Stimulated activated CD8-positive, alpha-beta memory T cell treated with anti-CD3 and anti-CD28 coated beads, Interleukin-15, amount 100 ng/mL, for 4 hours (primary cell): ENCODE measurements around the gene RPL12.
"Not testable (repeated sequence)": the region's sequence is repeated elsewhere in the genome, so short reads cannot be mapped to it uniquely, and the experiment has no call there.

Experiments used
- DNase-seq, 2 donors: peaks; one replicate each; pipeline ENCODE4 v3.0.0-alpha.2; 2020; ENCODE audit warnings: low read depth in 2 of 2

The RPL12 gene

DNA sequence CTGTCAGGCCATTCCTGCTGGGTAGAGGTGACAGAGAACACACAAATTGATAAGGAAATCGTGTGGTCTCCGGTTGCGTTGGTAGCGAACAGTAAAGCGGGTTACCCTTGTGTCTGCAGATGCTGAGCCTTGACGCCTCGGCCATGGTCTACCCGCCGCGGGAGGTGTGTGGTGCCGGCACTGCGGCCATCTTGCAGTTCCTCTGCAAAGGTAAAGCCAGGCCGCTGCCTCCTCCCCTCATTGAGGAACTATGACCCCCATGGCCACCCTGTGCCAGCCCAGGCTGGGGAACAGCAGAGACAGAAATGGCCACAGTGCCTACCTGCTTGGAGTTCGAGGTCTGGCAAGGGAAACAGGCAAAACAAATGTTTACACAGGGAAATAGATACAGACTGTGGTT, 16.4 kb upstream of the RPL12 start:
- no peak for DNase-seq

DNA sequence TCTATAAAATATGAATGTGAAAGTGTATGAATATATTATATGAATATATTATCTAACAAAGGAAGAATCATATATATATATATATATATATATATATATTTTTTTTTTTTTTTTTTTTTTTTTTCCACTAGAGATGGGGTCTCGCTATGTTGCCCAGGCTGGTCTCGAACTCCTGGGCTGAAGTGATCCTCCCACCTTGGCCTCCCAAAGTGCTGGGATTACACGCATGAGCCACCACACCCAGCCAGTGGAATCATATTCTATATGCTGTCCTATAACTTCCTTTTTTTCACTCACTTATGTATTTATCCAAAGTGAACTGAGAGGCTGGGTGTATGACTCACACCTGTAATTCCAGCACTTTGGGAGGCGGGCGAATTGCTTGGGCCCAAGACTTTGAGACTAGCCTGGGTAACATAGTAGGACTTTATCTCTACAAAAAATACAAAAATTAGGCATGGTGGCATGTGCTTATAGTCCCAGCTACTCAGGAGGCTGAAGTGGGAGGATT, 15.3 kb upstream of the RPL12 start:
- not testable (repeated sequence) for DNase-seq

DNA sequence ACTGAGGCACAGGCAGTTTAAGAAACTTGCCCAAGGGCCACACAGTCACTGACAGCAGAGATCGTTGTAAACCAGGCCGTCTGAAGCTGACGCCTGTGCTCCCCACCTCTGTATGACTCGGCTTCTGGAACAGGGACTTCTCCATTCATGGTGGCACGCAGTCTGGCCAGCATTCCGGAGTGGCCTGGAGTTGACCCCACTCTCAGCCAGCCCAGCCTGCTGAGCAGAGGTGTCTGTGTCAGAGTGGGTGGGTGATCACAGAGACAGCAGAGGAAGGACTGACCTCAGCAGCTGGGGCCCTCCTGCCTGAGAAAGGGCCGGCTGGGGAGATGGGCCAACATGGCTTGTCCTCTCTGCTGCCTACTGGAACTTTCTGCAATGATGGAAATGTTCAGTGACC, 12.7 kb upstream of the RPL12 start:
- DNase-seq: no peak

DNA sequence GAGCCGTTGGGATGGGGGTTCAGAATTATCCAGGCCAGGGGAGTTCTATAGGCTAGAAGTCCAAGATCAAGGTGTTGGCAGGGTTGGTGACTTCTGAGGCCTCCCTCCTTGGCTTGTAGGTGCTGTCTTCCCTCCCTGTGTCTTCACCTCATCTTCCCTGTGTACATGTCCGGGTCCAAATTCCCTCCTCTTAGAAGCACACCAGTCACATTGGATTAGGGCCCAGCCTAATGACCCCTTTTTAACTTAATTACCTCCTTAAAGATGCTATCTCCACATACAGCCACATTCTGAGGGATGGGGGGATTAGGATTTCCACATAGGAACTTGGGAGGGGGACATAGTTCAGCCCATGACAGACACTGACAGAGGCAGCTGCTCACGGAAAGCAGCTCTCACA, 12.2 kb upstream of the RPL12 start:
- DNase-seq: no peak

DNA sequence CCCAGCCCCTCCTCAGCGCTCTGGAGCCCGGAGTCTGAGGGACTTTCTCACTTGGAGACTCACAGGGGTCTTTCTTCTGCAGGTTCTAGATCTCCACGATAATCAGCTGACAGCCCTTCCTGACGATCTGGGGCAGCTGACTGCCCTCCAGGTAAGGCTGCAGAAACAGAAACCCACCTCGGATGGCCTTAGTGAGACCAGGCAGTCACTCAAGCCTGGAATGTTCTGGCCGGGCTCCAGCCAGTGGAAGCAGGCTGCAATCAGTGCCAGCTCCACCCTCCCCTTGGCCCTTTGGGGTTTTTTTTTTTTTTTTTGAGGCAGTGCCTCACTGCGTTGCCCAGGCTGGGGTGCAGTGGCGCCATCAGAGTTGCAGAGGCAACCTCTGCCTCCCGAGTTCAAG, 7.7 kb upstream of the RPL12 start:
- DNase-seq: no peak

DNA sequence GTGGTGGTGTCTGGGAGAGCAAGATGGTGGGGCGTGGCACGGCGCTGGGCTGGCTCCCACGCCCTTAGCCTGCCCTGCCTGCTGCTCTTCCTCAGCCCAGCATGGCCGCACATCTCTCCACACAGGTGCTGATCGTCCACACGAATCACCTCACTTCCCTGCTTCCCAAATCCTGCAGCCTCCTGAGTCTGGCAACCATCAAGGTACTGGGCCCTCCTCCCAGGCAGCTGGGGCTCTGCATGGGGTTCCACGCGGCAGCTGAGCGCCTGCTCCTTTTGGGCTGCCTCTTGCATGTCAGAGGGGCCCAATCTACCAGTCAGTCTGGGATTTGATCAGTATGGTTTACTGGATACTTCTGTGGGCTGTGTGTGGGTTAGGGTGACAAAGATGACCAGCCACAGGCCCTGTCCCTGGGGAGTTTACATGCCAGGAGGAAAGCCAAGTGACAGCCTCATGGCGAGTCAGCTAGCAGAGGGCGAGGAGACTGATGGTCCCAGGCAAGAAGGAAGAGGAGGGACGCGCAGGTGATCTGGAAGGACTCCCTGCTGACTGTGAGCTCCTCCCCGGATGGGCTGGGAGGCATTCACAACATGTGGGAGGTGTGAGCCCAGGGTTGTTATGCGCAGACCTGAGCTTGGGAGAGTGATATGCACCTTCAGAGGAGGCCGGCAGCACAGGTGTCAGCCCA, 6.1 kb upstream of the RPL12 start:
- no peak for DNase-seq

DNA sequence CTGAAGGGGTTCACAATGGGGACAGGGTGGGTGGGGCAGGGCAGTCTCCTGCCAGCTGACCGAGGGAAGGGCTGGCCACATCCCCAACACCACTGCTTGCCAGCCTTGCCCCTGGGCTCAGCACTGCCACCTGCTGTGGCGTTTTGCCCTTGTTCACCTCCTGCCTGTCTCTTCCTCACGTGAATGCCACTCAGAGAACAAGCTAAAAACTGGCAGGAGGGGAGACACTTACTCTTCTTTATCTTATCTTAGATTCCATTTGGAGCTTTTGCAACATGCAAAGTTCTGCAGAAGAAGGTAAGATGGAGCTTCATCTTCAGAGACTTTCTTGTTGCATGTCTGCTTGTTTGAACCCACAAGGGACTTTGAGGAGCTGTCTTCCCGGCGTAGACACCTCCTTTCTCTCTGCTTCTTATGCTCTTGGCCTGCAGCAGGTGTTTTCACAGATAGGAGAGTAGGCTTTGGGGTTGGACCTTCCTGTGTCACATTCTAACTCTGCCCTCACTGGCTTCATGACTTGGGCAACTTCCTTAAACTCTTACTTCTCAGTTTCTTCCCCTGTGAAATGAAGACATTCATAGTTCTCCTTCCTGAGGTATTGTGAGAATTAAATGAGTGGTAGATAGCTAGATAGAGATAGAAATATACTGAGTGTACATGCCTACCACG, 4.3 kb upstream of the RPL12 start:
- no peak for DNase-seq

DNA sequence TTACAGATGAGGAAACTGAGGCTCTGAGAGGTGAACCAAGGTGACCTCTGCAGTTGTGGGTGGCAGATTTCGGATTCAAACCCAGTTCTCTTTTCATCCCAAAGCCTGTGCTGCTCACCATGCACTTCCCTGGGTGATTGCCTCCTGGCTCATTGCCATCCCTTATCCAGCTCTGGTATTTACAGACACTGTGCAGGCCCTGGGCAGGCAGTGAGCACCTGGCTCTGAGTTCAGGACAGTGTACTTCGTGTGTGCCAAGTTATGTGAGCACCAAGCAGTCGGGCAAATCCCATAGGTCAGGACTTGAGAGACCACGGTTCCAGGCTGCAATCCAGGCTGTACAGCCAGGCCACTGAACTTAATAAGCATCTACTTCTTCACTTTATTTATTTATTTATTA, 1.5 kb upstream of the RPL12 start:
- no peak for DNase-seq

DNA sequence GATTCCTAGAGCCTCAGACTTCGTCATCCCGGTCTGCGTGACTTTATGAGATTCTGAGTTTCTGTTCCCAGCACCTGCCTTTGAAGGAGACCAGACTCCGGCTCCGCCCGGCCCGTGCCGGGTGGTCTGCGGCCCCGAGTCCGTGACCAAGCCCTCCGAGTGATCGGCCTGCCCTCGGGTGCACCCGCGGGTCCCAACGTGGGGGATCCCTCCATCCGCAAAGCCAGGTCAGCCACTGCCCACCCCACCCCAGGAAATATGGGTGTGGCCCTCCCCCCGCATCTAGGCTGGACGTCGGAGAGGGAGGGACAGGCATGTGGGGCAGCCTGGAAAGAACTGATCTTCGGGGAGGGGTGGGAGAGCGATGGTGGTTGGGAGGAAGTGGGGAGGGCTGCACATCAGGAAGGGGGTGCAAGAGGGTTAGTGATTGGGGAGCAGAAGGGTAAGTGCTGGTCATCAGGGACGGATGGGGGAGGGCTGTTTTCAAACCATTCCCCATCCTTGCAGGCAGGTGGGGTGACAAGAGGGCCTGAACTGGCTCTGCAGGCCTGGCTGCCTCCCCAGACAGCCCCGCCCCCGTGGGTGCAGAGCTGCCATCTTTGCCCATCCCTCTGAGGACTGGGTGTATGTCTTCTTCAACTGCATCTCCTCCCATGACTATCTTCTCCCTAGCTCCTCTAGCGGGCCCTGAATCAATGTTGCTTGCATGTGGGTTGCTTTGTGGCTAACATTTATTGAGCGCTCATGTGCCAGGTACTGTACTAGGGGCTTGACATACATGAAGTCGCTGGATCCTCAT, 851 bp upstream of the RPL12 start:
- DNase-seq: no peak

DNA sequence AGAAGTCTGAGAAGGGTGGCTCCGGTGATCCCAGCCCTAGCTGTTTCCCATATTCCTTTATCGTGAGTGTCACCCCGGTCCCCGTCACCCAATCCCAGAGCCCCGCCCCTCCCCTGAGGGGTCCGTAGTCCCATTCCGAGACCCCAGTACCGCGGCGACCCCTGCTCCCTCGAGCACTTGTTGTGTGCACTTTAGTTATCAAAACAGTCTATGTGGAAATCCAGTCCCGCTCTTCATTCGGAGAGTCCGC, 327 bp upstream of the RPL12 start:
- DNase-seq: no peak

DNA sequence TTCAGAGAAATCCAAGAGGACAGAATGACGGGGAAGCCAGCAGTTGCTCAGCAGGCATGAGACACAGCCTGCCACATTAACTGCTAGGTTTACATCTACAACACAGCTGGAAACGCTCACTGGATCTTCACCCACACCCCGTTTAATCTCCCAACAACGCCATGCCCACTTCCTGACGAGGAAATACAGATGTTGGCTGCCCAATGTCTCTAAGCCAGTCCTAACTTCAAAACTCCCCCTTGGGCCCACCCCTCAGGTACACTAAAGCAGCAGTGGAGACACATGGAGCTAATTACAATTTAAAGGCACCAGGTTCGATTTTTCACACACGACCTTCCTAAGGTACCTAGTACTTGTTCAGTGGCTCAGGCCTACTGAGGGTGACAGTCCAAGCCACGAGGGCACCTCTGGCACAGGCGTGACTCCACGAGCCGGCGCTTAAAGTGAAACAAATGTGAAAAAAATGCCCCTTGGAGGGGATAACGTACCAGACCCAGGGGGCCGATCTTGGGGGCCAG, 904 bp downstream of the RPL12 start:
- DNase-seq: no peak

DNA sequence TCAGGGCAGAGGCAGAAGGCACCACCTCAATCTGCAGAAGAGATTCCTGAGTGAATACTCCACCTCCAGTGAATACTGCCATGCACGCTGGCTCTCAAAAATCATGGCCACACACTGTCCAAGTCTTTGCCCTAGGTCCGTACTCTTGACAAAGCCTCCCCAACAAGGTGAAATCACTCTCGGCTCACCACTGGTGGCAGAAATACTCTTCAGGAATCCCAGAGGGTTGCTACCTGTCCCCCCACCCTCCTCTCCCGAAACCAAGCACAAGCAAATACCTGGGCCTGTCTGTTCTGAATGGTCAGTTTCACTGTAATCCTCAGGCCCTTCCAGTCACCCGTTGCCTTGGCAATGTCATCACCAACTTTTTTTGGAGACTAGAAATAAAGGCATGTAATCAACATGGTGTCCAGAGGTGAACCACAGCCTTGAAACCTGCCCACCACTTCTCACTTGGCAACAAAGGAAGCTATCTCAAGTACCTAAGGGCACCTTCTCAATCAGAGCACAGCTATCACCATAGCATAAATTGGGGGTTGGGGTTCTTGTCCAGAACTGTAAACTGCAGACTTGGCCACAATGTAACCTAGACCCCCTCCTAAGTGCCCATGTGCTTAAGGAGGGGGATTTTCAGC, 1.8 kb downstream of the RPL12 start:
- DNase-seq: no peak

DNA sequence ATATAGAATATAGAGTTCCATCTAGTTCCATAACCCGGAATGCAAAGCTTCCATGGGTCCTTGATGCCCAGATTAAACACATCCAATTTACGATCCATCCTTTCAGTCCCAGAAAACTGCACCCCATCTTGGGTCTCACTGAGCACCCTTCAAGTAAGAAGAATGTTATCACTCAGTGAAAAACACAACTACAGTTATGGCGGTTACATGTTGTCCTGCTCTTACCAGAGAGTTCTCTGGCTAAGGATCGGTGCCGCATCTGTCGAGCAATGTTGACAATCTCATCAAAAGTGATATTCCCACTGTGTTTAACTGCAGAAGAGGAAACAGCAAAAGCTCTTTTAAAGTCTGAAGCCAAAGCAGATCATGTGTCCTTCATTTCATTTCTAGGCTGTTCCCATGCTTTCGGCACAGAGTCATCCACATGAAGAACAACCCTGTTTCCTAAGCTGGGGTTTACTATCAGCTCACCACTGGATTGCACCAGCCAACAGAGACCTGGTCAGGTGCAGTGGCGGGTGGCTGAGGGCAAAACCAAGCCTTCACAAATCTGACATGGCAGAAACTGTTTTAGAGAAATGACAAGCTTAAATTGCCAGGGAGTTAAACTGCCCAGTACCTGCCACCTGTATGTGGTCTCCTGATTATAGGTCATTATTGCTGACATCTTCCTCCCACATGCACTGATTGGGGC, 2.9 kb downstream of the RPL12 start:
- DNase-seq: no peak

DNA sequence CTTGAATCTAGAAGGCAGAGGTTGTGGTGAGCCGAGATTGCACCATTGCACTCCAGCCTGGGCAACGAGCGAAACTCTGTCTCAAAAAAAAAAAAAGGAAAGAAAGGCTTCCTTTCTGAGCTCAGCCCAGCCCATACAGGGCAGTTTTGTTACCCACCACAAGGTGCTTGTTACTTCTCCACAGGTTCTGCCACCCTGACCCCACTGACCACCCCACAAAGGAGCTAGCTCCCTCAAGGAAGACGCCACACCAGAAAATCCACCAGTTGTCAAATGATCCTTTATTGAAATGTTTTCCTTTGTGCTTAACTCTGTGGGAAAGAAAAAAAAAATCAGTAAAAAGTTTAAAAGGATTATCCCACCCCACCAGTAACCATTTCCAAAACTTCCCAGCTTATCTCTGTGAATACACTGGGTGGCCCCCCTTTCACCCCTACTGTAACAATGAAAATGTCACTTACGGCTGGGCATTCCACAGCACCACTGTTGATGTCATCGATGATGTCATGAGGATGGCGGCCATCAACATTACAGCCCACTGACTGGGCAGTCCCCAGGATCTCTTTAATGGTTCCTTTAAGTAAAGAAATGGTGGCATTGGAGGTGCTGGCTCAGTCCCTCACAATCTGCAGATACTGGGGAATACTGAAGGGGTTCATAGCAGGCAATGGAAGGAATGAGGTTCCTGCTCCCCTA, 3.6 kb downstream of the RPL12 start:
- DNase-seq: no peak

DNA sequence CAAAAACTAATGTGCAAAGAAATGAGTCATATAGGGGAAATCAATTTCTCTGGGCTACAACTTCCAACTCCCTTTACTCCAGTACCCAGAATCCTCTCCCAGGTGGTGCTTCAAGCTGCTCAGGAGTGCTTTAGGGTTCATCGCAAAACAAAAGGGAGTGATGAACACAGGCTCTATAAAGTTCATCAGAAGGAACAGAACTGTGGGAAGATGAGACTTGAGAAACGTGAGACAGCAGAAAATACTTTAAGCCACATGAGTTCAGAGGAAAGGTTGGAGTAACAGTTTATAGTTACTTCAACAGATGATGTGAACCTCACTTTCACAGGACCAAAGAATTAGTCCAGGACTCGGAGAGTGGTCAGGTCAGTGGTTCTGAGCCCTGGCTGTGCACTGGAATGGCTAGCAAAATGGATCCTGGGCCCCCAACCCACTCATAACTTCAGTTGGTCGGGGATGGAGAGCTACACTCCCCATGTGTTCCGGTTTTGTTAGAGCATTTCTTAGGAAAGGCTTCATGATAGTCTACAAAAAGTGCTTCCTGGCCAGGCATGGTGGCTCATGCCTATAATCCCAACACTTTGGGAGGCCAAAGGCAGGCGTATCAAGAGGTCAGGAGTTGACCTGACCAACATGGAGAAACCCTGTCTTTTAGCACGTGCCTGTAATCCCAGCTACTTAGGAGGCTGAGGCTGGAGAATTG, 4.3 kb downstream of the RPL12 start:
- DNase-seq: no peak

DNA sequence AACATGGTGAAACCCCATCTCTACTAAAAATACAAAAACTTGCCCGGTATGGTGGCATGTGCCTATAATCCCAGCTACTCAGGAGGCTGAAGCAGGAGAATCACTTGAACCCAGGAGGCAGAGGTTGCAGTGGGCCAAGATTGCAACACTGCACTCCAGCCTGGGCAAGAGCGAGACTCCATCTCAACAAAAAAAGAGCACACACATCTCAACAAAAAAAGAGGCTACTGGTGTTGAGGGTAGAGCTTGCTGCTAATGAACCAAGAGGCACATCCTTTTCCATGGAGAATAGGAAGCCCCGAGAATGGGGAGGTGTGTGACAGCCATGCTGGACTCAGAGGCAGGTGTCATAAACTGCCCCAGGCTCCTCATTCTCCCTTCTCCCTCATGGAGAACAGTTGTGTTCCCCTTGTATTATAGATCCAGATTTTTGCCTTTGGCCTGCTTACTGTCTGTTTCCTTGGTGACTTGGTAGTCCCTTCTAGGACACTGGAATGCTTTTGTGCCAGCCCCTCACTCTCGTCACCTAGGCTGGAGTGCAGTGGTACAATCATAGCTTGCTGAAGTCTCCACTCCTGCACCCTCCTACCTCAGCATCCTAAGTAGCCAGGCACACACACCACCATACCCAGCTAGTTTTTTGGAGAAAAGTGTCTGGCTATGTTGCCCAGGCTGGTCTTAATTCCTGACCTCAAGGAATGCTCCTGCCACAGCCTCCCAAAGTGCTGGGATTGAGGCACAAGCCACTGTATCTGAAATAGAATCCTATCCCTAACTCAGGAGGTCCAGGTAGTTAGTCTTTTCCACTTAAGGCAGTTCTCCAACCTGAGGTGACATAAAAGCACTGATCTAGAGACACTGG, 5.1 kb downstream of the RPL12 start:
- DNase-seq: no peak

DNA sequence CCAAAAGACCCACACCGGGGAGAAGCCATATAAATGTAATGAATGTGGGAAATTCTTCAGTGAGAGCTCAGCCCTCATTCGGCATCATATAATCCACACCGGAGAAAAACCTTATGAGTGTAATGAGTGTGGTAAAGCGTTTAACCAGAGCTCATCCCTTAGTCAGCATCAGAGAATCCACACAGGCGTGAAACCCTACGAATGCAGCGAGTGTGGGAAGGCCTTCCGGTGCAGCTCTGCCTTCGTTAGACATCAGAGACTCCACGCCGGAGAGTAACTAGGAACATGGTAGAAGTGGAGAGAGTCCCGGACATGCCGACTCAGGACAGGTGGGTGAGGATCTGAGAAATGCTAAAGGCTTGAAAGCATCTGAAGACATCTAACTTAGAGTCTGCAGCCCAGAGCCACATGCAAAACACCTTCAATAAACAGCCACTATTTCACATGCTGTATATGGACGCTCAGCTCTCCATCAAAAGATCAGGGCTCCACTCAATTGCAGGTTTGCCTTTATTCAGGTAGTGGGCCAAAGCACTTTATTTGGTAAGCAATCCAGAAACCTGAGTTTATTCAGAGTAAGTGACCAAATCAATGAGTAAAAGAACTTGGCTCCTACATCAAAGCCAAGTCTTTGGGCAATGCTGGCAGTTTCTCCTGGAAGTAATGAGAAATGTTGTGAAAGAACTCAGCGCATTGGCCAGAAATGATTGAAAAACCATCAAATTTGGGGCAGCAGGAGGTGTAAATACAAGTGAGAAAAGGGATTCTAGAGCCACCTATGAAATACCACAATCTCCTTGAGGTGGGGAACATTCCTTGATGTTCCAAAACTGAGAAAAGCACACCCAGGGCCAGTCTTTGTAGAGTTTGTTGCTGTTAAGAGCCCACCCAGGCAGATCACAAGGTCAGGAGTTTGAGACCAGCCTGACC, 6.0 kb downstream of the RPL12 start:
- DNase-seq: no peak

DNA sequence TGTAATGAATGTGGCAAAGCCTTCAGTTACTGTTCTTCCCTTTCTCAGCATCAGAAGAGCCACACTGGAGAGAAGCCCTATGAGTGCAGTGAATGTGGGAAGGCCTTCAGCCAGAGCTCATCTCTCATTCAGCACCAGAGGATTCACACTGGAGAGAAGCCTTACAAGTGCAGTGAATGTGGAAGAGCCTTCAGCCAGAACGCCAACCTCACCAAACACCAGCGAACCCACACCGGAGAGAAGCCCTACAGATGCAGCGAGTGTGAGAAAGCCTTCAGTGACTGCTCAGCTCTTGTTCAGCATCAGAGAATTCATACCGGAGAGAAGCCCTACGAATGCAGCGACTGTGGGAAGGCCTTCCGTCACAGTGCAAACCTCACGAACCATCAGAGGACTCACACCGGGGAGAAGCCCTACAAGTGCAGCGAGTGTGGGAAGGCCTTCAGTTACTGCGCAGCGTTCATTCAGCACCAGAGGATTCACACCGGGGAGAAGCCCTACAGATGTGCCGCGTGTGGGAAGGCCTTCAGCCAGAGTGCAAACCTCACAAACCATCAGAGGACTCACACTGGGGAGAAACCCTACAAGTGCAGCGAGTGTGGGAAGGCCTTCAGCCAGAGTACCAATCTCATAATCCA, 6.8 kb downstream of the RPL12 start:
- no peak for DNase-seq
